ENCODE results near the gene TXNDC2.

The TXNDC2 gene

DNA sequence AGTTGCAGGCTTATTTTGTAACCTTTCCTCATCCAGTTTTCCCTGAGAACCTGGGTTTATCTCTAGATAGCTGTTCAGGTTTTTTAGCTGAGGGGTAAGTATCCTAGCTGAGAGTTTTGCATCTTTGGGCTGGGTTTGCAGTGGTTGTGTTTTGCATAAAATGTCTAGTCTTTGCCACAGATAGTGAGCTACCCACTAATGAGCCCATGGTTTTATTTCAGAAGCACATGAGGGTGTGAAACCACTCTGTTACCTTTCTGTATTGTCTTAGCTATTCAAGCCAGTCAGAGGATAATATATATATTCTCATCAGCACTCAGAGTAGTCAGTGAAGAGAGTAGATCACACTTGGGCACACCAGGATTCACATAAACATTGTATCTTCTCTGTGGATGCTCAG is 24.6 kb upstream of the TXNDC2 start:
- DNase-seq = no peak

DNA sequence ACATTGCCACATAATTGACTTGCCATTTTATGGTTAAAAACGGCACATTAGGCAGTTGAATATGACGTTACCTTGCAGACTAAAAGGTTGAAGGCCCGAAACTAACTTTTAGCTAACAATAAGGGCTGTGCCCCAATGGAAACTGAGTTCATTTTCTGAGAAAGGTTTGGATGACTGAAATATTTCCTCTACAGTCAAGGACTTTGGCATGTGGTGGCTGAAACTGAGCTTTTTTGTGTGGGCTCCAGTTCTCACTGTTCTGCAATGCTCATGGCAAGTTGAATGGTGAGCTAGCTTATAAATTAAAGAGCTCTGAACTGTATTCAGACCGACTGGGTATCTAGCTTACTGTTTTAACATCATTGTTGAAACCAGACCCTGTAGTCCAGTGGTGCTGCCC is 23.8 kb upstream of the TXNDC2 start:
- no peak for DNase-seq

DNA sequence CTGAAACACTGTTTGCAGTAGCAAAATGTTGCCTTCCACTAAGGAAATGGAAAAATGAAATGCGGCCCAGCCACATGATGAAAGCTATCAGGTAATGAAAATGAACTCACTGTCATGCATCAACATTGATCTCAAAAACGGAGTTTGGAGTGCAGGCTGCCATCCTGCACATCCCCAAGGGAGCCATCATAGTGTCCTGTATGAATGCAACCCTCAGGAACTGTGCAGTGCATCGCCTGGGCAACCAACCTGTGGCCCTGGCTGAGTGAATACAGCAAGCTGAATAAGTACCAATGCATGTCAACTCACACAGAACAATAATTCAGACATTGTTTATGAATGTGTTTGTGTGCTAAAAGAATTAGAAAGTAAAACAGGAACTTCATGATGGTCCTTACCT is 23.1 kb upstream of the TXNDC2 start:
- DNase-seq = no peak

DNA sequence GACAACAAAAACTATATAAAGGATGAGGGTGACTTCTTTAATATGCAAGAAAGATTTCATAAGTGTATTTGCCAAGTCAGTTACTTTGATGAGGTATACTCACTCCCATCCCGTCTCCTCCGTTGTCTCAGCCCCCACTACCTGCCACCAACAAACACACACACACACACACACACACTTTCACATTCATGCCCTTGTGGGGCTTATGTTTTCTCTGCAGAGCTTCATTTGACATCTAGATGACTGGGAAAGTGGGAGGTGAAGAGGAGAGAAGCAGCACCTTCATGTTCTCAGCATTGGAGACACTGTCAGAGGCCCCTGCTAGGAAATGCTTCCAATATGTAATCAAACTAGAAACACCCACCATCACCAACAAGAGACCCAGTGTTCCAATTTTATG is 22.5 kb upstream of the TXNDC2 start:
- no peak for DNase-seq

DNA sequence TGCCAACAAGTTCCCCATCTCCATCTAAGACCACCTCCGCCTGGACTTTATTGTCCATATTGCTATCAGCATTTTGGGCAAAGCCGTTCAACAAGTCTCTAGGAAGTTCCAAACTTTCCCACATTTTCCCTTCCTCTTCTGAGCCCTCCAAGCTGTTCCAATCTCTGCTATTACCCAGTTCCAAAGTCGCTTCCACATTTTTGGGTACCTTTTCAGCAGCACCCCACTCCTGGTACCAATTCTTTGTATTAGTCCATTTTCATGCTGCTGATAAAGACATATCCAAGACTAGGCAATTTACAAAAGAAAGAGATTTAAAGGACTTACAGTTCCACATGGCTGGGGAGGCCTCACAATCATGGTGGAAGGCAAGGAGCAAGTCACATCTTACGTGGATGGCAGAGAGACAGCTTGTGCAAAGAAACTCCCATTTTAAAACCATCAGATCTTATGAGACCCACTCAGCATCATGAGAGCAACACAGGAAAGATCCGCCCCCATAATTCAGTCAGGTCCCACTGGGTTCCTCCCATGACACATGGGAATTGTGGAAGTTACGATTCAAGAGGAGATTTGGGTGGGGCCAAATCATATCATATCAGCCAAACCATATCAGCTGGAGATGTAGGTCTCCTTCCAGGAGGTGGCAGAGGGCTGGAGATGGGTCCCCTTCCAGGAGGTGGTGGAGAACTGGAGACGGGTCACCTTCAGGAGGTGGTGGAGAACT is 19.8 kb upstream of the TXNDC2 start:
- DNase-seq = no peak

DNA sequence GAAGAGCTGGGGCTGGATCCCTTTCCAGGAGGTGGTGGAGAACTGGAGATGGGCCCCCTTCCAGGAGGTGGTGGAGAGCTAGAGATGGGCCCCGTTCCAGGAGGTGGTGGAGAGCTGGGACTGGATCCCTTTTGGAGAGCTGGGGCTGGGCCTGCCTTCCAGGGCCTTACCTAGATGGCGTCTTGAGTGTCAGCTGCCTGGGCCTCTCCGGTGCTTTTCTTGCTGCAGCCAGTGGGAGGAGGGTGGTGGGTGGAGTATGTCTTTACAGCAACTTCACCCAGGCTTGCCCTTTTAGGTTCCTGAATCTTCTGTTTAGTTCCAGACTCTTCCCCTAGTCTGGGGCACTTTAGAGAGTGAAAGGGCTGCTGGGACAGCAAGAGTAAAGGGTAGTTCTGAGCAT is 19.1 kb upstream of the TXNDC2 start:
- DNase-seq = no peak

DNA sequence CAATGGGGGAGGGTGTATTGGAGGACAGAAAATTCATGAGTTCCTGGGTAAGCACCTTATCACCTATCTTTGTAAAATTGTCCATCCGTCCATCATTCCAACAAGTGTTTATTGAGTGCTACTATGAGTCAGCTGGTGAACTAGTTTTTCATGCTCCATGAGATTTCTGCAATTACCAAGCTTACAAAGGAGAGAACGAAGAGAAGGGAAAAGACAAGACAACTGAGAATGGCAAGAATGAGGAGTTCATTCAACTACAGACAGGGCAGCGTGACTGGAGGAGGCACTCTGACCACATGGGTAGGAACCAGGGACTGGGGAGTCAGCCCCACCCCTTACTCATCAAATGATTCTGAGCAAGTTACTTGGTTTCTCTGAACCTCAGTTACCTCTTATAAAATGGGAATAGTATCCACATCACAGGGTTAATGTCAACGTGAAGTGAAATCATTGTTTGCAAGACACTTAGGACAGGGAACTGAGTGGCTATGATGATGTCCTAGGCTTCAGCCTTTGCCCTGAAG is 18.6 kb upstream of the TXNDC2 start:
- DNase-seq = no peak

DNA sequence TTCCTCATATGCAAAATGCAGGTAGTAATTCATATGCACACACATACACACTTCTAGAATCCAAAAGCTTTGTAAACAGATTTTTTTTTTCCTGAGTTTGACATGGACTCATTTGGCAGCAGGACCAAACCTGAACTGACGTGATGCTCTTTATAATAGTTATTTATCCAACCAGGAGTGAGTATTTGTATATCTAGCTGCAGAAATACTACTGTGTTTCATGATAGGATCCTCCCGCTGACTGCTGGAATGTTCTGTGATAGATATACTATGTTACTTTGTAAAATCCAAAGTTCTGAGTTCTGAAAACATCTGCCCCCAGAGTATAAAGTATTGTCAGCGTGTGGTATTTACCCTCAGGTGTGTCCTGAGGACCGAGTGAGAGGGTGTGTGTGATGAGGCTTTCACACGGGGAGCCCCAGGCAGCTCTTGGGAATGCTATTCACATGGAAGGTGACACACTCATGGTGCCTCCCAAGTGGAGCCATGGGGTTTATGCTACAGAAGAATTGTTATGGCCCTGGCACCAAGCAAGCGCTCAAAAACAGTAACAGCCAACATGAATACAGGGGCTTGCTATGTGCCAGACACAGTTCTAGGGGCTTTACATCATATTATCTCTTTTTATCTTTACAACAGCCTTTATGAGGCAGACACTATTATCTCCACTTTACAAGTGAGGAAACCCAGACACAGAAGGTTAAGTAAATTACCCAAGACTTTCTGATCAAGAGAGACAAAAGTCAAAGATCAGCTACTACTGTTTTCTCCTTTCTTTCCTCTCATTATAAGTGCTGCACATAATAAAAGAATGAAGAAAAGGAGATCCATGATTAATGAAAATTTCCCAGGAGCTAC is 16.7 kb upstream of the TXNDC2 start:
- no peak for DNase-seq

DNA sequence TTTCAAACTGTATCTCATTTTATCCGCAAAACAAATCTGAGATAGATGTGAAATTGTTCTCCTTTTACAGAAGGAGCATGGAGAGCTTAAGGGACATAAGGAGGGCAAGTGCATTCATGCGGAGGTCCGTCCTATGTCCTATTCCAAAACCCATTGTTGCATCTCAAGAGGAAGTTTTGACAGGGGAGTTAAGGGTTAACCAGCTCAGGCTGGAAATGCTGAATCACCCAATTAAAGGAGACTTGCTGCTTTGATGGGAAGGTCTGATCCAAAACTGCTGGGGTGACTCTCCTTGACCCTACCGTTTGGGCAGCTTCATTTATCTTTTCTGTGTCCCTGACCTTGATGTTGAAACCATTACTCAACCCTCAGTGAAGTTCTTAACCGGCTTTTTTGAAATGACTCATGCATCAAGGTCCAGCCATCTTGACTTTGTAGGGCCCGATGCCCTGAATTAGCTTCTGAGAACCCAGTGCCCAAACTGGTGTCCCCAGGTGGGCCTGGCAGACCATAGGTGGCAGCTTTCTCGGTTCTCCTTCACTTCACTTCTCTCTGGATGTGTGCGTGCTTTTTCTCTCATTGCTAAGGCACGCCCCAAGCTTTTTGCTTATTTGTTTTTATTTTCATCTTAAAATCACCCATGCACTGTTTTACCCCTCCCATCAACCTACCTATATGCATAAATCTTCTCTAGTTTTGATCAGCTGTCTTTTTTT is 15.9 kb upstream of the TXNDC2 start:
- no peak for DNase-seq

DNA sequence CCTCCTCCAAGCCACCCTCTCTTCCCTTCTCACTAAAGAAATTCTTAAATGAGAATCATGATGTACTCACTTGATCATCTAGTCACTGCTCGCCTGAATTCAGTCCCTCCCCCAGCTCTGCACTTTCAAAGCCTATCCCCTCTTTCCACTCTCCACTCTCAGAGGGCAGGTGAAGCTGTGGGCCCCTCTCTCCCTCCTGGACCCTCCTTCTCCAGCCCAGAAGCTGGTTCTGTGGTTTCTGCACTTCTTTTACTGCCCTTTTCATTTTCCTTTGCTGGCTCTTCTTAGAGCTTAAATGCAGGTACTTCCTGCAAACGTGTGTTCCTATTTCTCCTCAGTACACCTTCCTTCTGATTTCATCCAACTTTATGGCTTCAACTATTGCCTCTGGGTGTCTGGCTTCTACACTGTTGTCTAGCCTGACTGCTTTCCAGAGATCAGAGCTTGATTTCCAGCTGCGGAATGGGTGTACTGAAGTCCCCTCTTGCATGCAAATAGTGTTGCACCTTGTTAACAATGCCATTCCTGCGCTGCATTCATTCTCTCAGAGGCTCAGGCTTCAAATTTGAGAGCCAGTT is 15.3 kb upstream of the TXNDC2 start:
- DNase-seq = no peak

DNA sequence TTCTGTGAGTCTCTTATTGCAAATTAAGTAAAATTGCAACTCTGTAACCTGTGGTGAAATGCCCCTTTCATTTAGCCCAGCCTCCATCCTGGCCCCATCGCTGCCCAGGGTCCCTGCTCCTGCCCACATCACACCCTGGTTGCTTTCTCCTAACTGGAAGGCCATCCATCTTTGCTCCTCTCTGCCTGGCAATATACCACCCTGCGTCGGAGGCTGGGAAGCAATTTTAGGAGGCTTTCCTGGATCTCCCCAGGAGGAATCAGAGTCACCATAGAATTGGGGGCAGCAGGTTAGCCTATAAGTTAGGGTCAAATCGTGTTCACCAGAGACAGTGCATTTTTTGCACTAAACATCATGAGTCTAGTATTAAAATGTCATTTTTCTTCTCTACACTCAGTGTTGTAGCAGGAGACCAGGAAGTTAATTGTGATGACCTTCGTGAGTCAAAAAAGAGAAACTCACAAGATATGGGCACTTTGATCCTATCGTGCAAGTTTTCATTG is 14.5 kb upstream of the TXNDC2 start:
- DNase-seq = no peak

DNA sequence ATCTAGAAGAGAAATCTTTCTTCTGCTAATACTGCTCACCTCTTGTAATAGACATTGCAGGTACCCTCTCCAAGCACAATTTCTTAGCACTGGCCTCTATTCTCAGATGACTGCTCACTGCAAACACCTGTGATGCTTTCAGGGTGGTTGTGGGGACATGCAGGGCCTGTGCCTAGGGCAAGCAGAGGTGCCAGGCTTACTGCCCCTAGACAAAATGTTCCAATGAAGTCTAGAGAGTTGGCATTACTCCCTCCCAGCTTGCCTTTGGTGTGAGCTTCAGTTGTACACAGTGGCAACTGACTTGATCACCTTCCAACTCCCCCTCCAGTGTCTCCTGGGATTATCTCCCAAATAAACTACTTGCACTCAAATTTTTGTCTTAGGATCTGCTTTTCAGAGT is 12.9 kb upstream of the TXNDC2 start:
- DNase-seq = no peak

DNA sequence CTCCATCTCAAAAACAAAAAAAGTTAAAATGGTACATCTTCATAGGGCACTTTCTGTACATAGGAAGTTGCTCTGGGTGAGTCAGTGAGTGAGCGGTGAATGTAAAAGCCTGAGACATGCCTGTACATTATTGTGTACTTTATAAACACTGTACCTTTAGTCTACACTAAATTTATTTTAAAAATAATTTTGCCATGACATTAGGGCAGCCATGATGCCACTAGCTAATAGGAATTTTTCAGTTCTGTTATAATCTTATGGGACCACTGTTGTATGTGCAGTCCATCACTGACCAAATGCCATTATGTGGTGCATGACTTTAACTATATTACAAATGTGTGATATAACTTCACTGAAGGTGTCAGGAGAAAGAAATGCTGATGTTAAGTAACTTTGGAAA is 11.0 kb upstream of the TXNDC2 start:
- no peak for DNase-seq

DNA sequence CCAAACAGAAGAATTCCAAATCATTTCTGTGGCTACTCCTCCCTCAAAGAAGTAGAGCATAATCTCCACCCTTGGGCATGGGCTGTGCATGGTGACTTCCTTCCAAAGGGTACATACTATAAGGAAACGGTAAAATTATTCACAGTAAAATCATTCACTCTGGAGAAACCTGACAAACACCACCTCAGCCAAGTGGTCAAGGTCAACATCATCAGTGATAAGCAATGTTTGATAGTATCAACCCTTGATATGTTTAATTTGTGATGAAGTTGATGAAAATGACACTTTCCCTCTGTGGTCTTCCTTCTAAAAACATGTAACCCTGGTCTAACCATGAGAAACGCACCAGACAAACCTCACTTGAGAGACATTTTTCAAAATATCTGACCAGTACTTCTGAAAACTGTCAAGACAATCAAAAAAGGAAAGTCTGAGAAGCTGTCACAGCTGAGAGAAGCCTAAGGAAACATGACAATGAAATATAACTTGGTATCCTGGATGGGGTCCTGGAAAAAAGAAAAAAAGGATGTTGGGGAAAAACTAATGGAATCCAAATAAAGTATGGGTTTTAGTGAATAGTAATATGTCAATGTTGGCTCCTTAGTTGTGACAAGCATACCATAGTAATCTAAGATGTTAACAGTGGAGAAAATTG is 9.4 kb upstream of the TXNDC2 start:
- no peak for DNase-seq

DNA sequence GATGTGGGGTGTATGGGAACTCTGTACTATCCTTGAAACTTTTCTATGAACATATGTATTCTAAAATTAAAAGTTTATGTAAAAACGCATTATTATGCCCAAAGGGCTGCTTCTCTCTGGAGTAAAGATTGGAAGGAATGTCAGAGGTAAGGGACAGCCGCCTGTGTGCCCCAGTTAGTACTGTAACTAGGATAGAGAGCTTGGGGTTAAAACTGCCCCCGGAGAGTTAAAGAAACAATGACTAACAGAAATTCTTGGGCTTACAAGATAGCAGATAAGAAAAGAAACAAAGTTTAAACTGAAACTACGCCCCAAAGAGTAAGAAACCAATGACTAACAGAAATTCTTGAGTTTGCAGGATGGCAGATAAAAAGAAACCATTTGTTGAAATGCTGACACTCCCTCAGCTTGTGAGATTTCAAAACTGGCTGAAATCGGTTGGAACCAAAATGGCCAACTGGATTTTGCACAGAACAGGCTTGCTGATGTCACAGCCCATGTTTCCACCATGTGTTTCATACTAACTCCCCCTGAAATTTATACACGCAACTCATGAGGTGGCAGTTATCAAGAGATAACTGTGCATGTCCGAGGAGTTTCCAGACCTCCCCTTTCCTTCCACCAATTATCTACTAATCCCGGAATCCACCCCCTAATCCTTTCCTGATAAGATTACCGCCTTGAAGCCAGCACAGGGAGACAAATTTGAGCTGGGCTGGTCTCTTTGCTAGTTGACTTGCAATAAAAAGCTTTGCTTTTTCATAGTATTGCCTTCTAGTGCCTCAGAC is 8.7 kb upstream of the TXNDC2 start:
- DNase-seq = no peak

DNA sequence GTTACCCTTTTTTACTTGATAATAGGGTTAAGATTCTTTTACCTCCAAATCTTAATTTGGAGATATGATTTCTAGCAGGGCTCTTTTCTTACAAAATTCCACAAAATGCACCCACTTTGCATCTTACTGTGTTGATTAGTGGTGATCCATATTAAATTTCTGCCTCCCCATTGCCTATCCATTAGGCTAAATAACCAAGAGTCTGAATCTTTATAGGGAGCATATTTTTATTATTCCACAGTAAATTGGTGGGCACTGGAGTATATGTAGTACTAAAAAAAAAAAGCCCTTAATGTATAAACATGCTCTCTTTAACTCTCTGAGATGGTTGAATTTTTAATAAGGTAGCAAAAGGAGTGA is 8.1 kb upstream of the TXNDC2 start:
- DNase-seq = no peak

DNA sequence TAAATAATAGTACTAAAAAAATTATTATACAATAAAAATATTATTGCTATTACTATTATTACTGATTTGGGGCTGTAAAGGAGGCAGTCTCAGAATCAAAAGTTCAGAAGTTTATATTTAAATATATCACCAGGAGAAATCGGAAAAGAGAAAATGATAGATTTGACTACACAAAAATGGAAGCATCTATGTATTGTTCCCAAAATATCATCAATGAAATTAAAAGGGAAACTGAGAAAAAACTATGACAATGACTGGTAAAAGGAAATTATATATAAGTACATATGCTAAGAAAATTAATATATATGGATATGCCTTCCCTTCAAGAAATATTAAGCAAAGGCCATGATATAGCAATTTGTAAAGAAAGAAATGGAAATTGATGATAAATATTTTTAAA is 7.7 kb upstream of the TXNDC2 start:
- no peak for DNase-seq

DNA sequence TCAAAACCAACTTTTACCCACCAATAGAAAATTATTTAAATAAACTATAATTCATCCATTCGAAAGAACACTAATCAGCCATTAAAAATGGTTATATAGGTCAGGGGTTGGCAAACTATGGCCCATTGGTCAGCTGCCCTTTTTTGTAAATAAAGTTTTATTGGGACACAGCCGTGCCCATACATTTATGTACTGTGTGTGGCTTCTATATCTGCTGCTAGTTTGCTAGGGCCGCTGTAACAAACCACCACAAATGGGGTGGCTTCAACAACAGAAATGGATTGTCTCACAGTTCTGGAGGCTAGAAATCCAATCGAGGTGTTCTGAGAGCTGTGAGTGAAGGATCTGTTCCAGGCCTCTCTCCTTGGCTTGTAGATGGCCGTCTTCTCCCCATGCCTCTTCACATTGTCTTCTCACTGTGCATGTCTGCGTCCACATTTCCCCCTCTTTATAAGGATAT is 7.0 kb upstream of the TXNDC2 start:
- DNase-seq = no peak

DNA sequence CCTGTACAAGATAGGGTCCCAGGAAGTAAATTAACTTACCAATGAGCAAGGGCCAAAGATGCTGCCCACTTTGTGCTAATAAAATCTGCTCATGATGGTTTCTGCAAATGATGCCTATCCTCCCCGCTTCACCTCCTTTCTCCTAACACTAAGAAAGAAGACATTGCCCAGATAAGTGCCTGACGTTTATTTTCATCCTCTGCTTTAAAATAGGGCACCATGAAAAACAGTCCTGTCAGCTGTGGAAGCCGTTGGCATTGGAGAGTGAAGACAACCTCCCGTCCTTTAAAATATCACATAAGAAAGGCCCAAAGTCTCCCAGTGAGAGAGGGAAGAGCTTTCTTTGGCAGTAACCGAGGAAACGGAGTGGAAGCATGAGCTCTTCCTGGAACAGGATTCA is 1.7 kb upstream of the TXNDC2 start:
- DNase-seq = no peak

DNA sequence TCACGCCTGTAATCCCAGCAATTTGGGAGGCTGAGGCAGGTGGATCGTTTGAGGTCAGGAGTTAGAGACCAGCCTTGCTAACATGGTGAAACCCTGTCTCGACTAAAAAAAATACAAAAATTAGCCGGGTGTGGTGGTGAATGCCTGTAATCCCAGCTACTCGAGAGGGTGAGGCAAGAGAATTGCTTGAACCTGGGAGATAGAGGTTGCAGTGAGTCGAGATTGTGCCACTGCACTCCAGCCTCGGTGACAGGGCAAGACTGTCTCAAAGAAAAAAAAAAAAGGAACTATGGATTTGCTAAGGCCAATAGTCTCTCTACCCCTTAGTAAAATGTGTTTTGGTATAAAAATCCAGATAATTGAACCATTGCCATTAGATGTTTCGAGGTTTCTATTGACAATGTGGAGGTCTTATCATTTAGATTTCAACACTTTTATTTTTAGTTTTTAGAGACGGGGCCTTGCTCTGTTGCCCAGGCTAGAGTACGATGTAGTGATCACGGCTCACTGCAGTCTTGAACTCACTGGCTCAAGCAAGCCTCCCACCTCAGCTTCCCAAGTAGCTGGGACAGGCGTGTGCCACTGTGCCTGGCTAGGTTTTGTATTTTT is 1.1 kb upstream of the TXNDC2 start:
- no peak for DNase-seq

DNA sequence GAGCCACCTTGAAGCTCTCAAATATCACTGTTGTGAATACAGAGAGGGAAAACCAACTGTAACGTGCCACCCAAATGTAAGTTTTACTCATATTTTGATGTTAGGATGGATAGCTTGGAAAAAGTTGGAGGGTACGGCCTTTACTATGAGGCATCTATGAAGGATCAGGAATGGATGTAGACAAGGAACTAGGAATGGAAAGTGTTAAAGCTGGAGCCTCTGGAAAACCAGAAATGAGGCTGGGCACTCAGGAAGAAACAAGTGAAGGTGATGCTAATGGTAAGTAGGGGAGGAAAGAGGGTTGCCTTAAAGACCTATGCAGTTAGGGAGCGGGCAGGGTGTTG is 204 bp downstream of the TXNDC2 start:
- no peak for DNase-seq

Measured in NCI-H146 (cell line).